22Rv1 (cell line): ENCODE data around the gene C1RL.

Experiments
- H3K27ac ChIP-seq: fragments of 450-650 bp; 2 replicates; pipeline ENCODE4 v1.5.1; 2017
- CTCF ChIP-seq: fragments of 450-650 bp; IDR thresholded peaks from 2 replicates; pipeline ENCODE4 v1.5.1; 2017; ENCODE audit warnings: mild to moderate bottlenecking
- ZFX ChIP-seq: fragments of 450-650 bp; IDR thresholded peaks from 2 replicates; pipeline ENCODE4 v1.6.1; 2017; ENCODE audit warnings: antibody characterized with exemption, borderline replicate concordance

C1RL gene

GRCh38 chr12:7106082-7106481 lies 2.9 kb downstream of the C1RL start:
- no peak overlapping the region for H3K27ac ChIP-seq
- TF ChIP-seq CTCF (no peak), ZFX (no peak)

GRCh38 chr12:7103837-7104584 lies 5.0 kb downstream of the C1RL start:
- H3K27ac ChIP-seq, result no peak overlapping the region
- TF ChIP-seq ZFX (no peak), CTCF (no peak)

- TF ChIP-seq ZFX, result no peak
- no peak for TF ChIP-seq CTCF
- H3K27ac ChIP-seq, result no peak overlapping the region
Measured at GRCh38 chr12:7102582-7102981, 6.4 kb downstream of the C1RL start.

- H3K27ac ChIP-seq, result no peak overlapping the region
- no peak for TF ChIP-seq ZFX
- TF ChIP-seq CTCF, result no peak
Measured at GRCh38 chr12:7101694-7102131, 7.3 kb downstream of the C1RL start.

- H3K27ac ChIP-seq, result no peak overlapping the region
- TF ChIP-seq CTCF, result no peak
- no peak for TF ChIP-seq ZFX
Measured at GRCh38 chr12:7101047-7101693, 7.8 kb downstream of the C1RL start.

- TF ChIP-seq CTCF (no peak), ZFX (no peak)
- no peak overlapping the region for H3K27ac ChIP-seq
Measured at GRCh38 chr12:7100239-7100638, 8.8 kb downstream of the C1RL start.
